GM19463 (cell line): Measurements from ENCODE around the gene MDK.
A peak's percentile ranks its signal among the peaks of the same experiment; 100 is the strongest.

ENCODE experiments used
- ATAC-seq: cut with Tn5 transposase; IDR thresholded peaks from one replicate; pipeline ENCODE4 v1.9.1; 2021; ENCODE audit warnings: mild to moderate bottlenecking, moderate library complexity; ENCODE audit not compliant: unreplicated experiment

Gene MDK

GRCh38 chr11:46347637-46348311 lies 33.7 kb upstream of the MDK start:
- ATAC-seq: no peak

GRCh38 chr11:46348566-46349401 lies 32.7 kb upstream of the MDK start:
- peak; percentile 29 for ATAC-seq

GRCh38 chr11:46350695-46351094 lies 30.8 kb upstream of the MDK start:
- ATAC-seq: no peak

- ATAC-seq: no peak
These were observed 30.3 kb upstream of the MDK start for GRCh38 chr11:46351148-46351547.

- no peak for ATAC-seq
These were observed 29.9 kb upstream of the MDK start for GRCh38 chr11:46351606-46352005.

- no peak for ATAC-seq
These were observed 29.2 kb upstream of the MDK start for GRCh38 chr11:46352063-46352841.

GRCh38 chr11:46353698-46354097 lies 27.8 kb upstream of the MDK start:
- no peak for ATAC-seq

- ATAC-seq: no peak
These were observed 24.5 kb upstream of the MDK start for GRCh38 chr11:46356924-46357482.

GRCh38 chr11:46357483-46357936 lies 24.0 kb upstream of the MDK start:
- no peak for ATAC-seq

GRCh38 chr11:46359953-46360352 lies 21.5 kb upstream of the MDK start:
- ATAC-seq: no peak

- peak; percentile 17 for ATAC-seq
These were observed 20.6 kb upstream of the MDK start for GRCh38 chr11:46360878-46361277.

- ATAC-seq: peak; percentile 95
These were observed 19.9 kb upstream of the MDK start for GRCh38 chr11:46361283-46362155.

- ATAC-seq: no peak
These were observed 19.1 kb upstream of the MDK start for GRCh38 chr11:46362156-46363030.

- ATAC-seq: no peak
These were observed 18.4 kb upstream of the MDK start for GRCh38 chr11:46363031-46363407.

- no peak for ATAC-seq
These were observed 17.9 kb upstream of the MDK start for GRCh38 chr11:46363455-46364005.

GRCh38 chr11:46364056-46364455 lies 17.4 kb upstream of the MDK start:
- ATAC-seq: no peak

- no peak for ATAC-seq
These were observed 16.7 kb upstream of the MDK start for GRCh38 chr11:46364791-46365190.

- no peak for ATAC-seq
These were observed 15.2 kb upstream of the MDK start for GRCh38 chr11:46366260-46366659.

- no peak for ATAC-seq
These were observed 14.8 kb upstream of the MDK start for GRCh38 chr11:46366661-46367161.
